RCC 7860 (cell line): Measurements from ENCODE around the gene PLET1.

Experiments
- DNase-seq: peaks from one replicate; pipeline ENCODE4 v3.0.0-alpha.2; 2015; ENCODE audit warnings: low spot score
- FAIRE-seq: peaks from 2 replicates; lab custom pipeline; 2012; peaks lifted over from hg19 to GRCh38; lab: Jason Lieb, UNC

PLET1 gene

GRCh38 chr11:112248201-112248600 is 12.5 kb downstream of the PLET1 start:
- FAIRE-seq, result no peak
- no peak for DNase-seq

GRCh38 chr11:112247201-112247600 is 13.5 kb downstream of the PLET1 start:
- DNase-seq (no peak), FAIRE-seq (no peak)

- FAIRE-seq (no peak), DNase-seq (no peak)
These were observed 19.2 kb downstream of the PLET1 start for GRCh38 chr11:112241486-112241885.

- DNase-seq, result no peak
- FAIRE-seq, result no peak
These were observed 22.6 kb downstream of the PLET1 start for GRCh38 chr11:112238041-112238440.

GRCh38 chr11:112237451-112237850 is 23.2 kb downstream of the PLET1 start:
- FAIRE-seq, result no peak

GRCh38 chr11:112235750-112236390 is 24.8 kb downstream of the PLET1 start:
- FAIRE-seq (no peak), DNase-seq (no peak)

More at GRCh38 chr11:112237451-112237850, 23.2 kb downstream of the PLET1 start:
- DNase-seq, result no peak

GRCh38 chr11:112231952-112232351 is 28.7 kb downstream of the PLET1 start:
- DNase-seq (no peak), FAIRE-seq (no peak)

GRCh38 chr11:112229746-112230433 is 30.8 kb downstream of the PLET1 start:
- FAIRE-seq, result no peak
- DNase-seq, result no peak

GRCh38 chr11:112229159-112229558 is 31.5 kb downstream of the PLET1 start:
- no peak for FAIRE-seq
- DNase-seq, result no peak

GRCh38 chr11:112228706-112229105 is 32.0 kb downstream of the PLET1 start:
- DNase-seq (no peak), FAIRE-seq (no peak)

- FAIRE-seq, result no peak
- no peak for DNase-seq
These were observed 33.2 kb downstream of the PLET1 start for GRCh38 chr11:112227471-112227870.

GRCh38 chr11:112226831-112227401 is 33.7 kb downstream of the PLET1 start:
- no peak for DNase-seq
- FAIRE-seq, result no peak

- DNase-seq (peak; percentile 65), FAIRE-seq (no peak)
These were observed 34.4 kb downstream of the PLET1 start, which contains the start of gene PTS for GRCh38 chr11:112226062-112226830. Gene PTS (plus strand): TSS chr11:112226428. CDS start chr11:112226444, 16 bp downstream.

GRCh38 chr11:112225753-112226061 is 35.0 kb downstream of the PLET1 start:
- no peak for DNase-seq
- no peak for FAIRE-seq

- DNase-seq (no peak), FAIRE-seq (no peak)
These were observed 36.7 kb downstream of the PLET1 start for GRCh38 chr11:112223754-112224532.

- FAIRE-seq (no peak), DNase-seq (no peak)
These were observed 37.5 kb downstream of the PLET1 start for GRCh38 chr11:112223121-112223520.

- DNase-seq, result no peak
- no peak for FAIRE-seq
These were observed 38.4 kb downstream of the PLET1 start for GRCh38 chr11:112222303-112222702.

GRCh38 chr11:112221274-112221835 is 39.3 kb downstream of the PLET1 start:
- FAIRE-seq (no peak), DNase-seq (no peak)

- FAIRE-seq (peak; percentile 2), DNase-seq (peak; percentile 55)
These were observed 41.0 kb downstream of the PLET1 start for GRCh38 chr11:112219476-112220232.
